ENCODE results near the gene IRF4.

The IRF4 gene

DNA sequence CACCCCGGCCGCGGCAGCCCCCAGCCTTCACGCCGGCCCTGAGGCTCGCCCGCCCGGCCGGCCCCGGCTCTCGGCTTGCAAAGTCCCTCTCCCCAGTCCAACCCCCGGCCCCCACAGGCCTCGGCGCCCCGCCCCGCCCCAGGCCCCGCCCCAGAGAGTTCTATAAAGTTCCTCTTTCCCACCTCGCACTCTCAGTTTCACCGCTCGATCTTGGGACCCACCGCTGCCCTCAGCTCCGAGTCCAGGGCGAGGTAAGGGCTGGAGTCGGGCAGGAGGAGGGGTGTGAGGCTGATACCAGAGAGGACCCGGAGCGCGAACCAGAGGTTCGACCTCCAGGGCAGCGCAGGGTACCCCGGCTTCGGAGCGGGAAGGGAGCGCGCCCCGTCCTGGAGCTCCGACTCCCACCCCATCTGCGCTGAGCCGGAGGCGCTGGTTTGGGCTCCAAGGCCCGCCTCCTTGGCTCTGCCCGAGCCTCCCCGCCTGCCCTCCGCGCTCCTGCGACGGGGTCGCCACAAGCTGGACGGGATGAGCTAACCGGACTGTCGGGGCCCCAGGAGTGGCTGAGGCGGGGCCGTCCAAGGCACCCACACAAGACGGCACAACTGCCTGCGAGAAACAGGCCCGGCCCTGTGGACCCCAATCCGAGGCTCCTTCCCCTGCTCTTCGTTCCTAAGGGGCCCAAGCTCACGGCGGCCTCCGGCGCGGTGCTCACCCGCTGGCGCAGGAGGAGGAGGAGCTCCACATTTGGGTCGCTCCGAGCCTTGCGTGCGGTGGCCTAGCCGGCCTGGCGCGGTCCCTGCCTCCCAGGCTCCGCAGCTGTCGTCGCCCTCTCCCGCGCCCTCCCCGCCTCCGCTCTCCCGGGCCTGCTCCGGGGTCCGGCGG, at the start of gene IRF4:
Gene IRF4 (plus strand): TSS at position 194 of the 882 bp plus-strand sequence. CDS start 1,401 bp downstream, outside the sequence.
- FAIRE-seq (no peak), DNase-seq (ENCODE audit: insufficient read length, low spot score) (no peak)
- TF ChIP-seq, protein P1, sequence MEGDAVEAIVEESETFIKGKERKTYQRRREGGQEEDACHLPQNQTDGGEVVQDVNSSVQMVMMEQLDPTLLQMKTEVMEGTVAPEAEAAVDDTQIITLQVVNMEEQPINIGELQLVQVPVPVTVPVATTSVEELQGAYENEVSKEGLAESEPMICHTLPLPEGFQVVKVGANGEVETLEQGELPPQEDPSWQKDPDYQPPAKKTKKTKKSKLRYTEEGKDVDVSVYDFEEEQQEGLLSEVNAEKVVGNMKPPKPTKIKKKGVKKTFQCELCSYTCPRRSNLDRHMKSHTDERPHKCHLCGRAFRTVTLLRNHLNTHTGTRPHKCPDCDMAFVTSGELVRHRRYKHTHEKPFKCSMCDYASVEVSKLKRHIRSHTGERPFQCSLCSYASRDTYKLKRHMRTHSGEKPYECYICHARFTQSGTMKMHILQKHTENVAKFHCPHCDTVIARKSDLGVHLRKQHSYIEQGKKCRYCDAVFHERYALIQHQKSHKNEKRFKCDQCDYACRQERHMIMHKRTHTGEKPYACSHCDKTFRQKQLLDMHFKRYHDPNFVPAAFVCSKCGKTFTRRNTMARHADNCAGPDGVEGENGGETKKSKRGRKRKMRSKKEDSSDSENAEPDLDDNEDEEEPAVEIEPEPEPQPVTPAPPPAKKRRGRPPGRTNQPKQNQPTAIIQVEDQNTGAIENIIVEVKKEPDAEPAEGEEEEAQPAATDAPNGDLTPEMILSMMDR (IDR thresholded peaks at IDR 0.05; ENCODE audit: insufficient read depth, missing control alignments): no peak

DNA sequence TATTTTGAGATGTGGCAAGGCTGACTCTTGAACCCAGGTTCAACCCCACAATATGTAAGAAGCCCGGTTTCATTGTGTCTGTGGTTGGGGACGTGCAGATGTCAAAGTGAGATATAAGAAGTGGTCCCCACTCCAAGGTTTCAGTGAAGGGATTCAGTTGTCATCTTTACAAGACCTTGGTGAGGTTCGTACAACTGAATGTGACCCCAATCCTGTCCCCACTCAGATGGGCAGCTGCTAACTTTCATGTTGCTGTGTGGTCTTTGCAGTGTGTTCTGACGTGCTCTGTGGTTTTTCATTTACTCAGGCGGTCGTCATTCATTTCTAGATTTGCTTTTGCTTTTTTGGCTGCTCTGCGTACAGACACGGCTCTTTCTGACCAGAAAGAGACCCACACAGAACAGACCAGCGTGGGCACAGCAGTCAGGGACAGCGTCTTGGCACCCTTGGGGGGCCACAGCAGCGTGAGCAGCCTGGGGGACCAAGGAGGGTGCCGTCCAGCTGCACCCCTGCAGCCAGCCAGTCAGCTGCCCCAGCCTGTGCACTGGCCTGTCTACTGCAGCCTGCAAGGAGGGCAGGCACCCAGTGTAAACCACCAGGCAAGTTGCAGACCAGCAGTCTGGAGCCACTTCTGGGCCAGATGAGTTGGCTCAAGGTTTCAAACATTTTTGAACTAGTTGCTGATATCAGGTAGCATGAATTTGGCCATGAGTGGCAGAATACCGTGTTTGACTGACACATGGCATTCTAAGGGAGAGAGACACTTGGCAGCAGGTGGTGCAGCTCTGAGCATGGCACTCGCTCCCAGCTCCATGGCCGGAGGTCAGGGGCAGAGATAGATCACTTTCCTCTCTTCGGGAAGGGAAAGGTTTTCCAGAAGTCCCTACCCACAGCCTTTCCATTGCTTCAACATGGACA, 49.4 kb upstream of the IRF4 start:
- no peak for DNase-seq (ENCODE audit: insufficient read length, low spot score)
- TF ChIP-seq, protein P1 (IDR thresholded peaks at IDR 0.05; ENCODE audit: insufficient read depth, missing control alignments): no peak
- no peak for FAIRE-seq

DNA sequence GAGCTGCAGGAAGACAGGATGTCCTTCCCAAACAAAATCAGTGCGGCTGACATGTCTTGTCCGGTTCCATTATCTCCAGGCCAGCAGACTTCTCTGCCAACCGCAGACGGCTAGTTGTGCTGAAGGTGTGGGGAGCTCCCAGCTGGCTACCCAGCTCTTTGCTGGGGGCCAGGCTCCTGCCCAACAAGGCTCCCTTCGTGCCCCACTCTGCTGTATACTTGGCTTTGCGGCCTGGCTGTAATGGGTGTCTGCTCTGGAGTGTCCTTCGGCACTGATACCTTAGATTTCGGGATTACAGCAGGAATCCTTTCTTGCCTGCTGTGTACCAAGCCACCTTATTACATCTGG, 48.7 kb upstream of the IRF4 start:
- DNase-seq (ENCODE audit: insufficient read length, low spot score): no peak
- no peak for FAIRE-seq
- TF ChIP-seq, protein P1 (IDR thresholded peaks at IDR 0.05; ENCODE audit: insufficient read depth, missing control alignments): no peak

DNA sequence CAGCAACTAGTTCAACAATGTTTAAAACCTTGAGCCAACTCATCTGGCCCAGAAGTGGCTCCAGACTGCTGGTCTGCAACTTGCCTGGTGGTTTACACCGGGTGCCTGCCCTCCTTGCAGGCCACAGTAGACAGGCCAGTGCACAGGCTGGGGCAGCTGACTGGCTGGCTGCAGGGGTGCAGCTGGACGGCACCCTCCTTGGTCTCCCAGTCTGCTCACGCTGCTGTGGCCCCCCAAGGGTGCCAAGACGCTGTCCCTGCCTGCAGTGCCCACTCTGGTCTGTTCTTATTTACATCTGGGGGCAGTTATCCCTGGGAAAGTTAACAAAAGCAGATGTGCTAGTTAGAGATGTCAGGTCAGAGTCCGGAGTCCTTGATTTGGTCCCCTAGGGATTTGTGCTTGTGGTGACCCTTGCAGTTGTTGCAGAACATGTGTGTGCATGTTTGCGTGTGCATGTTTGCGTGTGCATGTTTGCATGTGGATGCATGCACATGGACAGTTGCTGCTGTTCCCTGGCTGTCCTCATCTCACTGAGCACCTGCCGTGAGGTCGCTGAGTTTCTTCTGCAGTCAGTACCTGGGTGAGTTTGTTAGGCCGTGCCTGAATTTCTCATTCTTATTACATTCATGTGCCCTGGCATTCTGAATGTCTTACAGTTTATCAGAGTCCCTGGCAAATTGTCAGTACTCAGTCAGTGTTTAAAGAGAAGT, 48.2 kb upstream of the IRF4 start:
- TF ChIP-seq, protein P1 (IDR thresholded peaks at IDR 0.05; ENCODE audit: insufficient read depth, missing control alignments): no peak
- DNase-seq (ENCODE audit: insufficient read length, low spot score): no peak
- no peak for FAIRE-seq

GRCh38 chr6:343960-344815, 47.4 kb upstream of the IRF4 start:
- FAIRE-seq (no peak), DNase-seq (ENCODE audit: insufficient read length, low spot score) (no peak)
- TF ChIP-seq, protein P1 (IDR thresholded peaks at IDR 0.05; ENCODE audit: insufficient read depth, missing control alignments): no peak

DNA sequence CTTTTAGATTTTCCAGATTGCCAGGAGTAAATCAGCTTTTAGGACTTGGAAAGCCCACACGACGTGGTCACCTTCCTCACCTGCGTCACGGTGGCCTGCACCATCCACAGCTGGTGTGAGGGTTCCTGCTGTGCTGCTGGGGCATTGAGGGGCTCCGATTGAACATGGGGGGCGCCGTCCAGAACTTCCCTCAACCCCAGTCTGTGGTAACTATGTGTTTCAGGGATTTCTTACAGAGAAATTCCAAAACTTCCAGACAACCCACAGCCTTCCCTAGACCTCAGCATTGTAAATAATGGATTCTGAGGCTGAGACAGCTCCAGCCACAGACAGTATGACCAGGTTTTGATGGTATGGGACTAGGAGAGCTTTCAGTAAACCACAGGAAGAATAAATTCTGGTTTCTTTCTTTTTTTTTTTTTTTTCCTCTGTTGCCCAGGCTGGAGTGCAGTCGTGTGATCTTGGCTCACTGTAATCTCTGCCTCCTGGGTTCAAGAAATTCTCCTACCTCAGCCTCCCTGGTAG, 46.7 kb upstream of the IRF4 start:
- no peak for FAIRE-seq
- no peak for DNase-seq (ENCODE audit: insufficient read length, low spot score)
- TF ChIP-seq, protein P1 (IDR thresholded peaks at IDR 0.05; ENCODE audit: insufficient read depth, missing control alignments): no peak

Measured in D721Med (cell line).